Testis (tissue), 2 donors: ENCODE data around the gene CCNL1.

Experiments
- CTCF ChIP-seq, 3 experiments: fragments of 450-650 bp in 2 of 3; fragments of 200-600 bp in 1 of 3; sonication (generic) in 1 of 3; IDR thresholded peaks; one replicate each; pipeline ENCODE4 v1.5.1; 2016 to 2019; ENCODE audit warnings: antibody characterized with exemption in 3 of 3, mild to moderate bottlenecking in 2 of 3, moderate library complexity in 1 of 3
- POLR2A ChIP-seq: fragments of 450-650 bp; IDR thresholded peaks from one replicate; pipeline ENCODE4 v1.6.1; 2017; ENCODE audit warnings: antibody characterized with exemption, mild to moderate bottlenecking, moderate library complexity

- TF ChIP-seq CTCF (IDR thresholded peaks at IDR 0.05): no peak
- no peak for TF ChIP-seq POLR2A
These were observed 16.0 kb upstream of the CCNL1 start for GRCh38 chr3:157175691-157176507.
